IMR-90 (cell line): ENCODE measurements around the gene ALOXE3. TPM values are rescaled to one million over a fixed set of nuclear protein-coding genes. Genes with fewer than 3 reads are reported as not detected.

ENCODE experiments used
- ATAC-seq: fragments of 200-7000 bp; cut with Tn5 transposase; 2 replicates; pipeline ENCODE4 v1.9.1; 2020; ENCODE audit warnings: low read depth, mild to moderate bottlenecking, moderate library complexity
- BruUV-seq: library from RNA; stranded (reverse); fragments of 400-500 nt; replicated peaks from 2 replicates; lab custom pipeline; 2021; lab: Mats Ljungman, UMichigan
- CTCF ChIA-PET: fragments of 300-600 bp; formaldehyde crosslinking; extraction: SDS; loops from one replicate; lab custom pipeline; 2021; ENCODE audit warnings: antibody characterized with exemption; lab: Yijun Ruan, JAX
- POLR2A ChIA-PET: fragments of 300-600 bp; sonication (Branson Sonifier 250); formaldehyde crosslinking; loops from one replicate; lab custom pipeline; 2022; ENCODE audit warnings: antibody characterized with exemption; ENCODE audit not compliant: unreplicated experiment; lab: Charles Lee
- DNase-seq: peaks from one replicate; pipeline ENCODE4 v3.0.0; 2013
- H2AFZ ChIP-seq: replicated peaks from 2 replicates; pipeline ENCODE3; 2013; ENCODE audit warnings: low read length, mild to moderate bottlenecking; ENCODE audit not compliant: poor library complexity
- H2AK5ac ChIP-seq: 2 replicates; pipeline ENCODE4 v1.6.1; 2013; ENCODE audit warnings: low read depth, low read length, inconsistent platforms
- H2AK9ac ChIP-seq: replicated peaks from 2 replicates; pipeline ENCODE3; 2013; ENCODE audit warnings: mild to moderate bottlenecking, low read depth, low read length, moderate library complexity; ENCODE audit not compliant: poor library complexity
- H2BK120ac ChIP-seq: 2 replicates; pipeline ENCODE4 v1.6.1; 2013; ENCODE audit warnings: low read depth, low read length, inconsistent platforms
- H2BK15ac ChIP-seq: 3 replicates; pipeline ENCODE4 v1.6.1; 2013; ENCODE audit warnings: low read depth, low read length, inconsistent platforms
- H2BK20ac ChIP-seq: 2 replicates; pipeline ENCODE4 v1.6.1; 2013; ENCODE audit warnings: low read depth, mild to moderate bottlenecking, inconsistent platforms, low read length, moderate library complexity
- H2BK5ac ChIP-seq: 2 replicates; pipeline ENCODE4 v1.6.1; 2013; ENCODE audit warnings: mild to moderate bottlenecking, low read depth, low read length, inconsistent platforms; ENCODE audit not compliant: poor library complexity, severe bottlenecking
- H3K14ac ChIP-seq: replicated peaks from 2 replicates; pipeline ENCODE4 v1.6.1; 2013; ENCODE audit warnings: low read depth, low read length, inconsistent platforms
- H3K18ac ChIP-seq: 2 replicates; pipeline ENCODE4 v1.6.1; 2013; ENCODE audit warnings: low read depth, low read length, control low read depth
- H3K23ac ChIP-seq: 2 replicates; pipeline ENCODE4 v1.6.1; 2013; ENCODE audit warnings: low read depth, low read length, inconsistent platforms
- H3K27ac ChIP-seq: 2 replicates; pipeline ENCODE4 v1.5.1; 2013; ENCODE audit warnings: mild to moderate bottlenecking, control low read depth, low read length; ENCODE audit not compliant: insufficient read depth
- H3K27me3 ChIP-seq: 2 replicates; pipeline ENCODE4 v1.6.1; 2013; ENCODE audit warnings: low read length; ENCODE audit not compliant: control insufficient read depth, insufficient read depth
- H3K36me3 ChIP-seq: 2 replicates; pipeline ENCODE4 v1.6.1; 2013; ENCODE audit warnings: low read length, mixed read lengths; ENCODE audit not compliant: control insufficient read depth, insufficient read depth
- H3K4ac ChIP-seq: 2 replicates; pipeline ENCODE4 v1.6.1; 2013; ENCODE audit warnings: low read depth, low read length, inconsistent platforms
- H3K4me1 ChIP-seq: 2 replicates; pipeline ENCODE4 v1.6.1; 2013; ENCODE audit warnings: low read length, mixed read lengths; ENCODE audit not compliant: control insufficient read depth, insufficient read depth
- H3K4me2 ChIP-seq: 2 replicates; pipeline ENCODE4 v1.6.1; 2013; ENCODE audit warnings: low read depth, mild to moderate bottlenecking, control low read depth, low read length, moderate library complexity
- H3K4me3 ChIP-seq: 2 replicates; pipeline ENCODE4 v1.5.1; 2013; ENCODE audit warnings: low read depth, mild to moderate bottlenecking, control low read depth, low read length, moderate library complexity; ENCODE audit not compliant: insufficient read depth
- H3K56ac ChIP-seq: 2 replicates; pipeline ENCODE4 v1.6.1; 2013; ENCODE audit warnings: low read length, inconsistent platforms; ENCODE audit not compliant: insufficient read depth; ENCODE audit errors: extremely low read depth
- H3K79me1 ChIP-seq, 2 experiments: 2 replicates each; pipeline ENCODE4 v1.6.1; 2013; ENCODE audit warnings: low read length in 2 of 2, inconsistent platforms in 1 of 2, low read depth in 1 of 2
- H3K9ac ChIP-seq: 2 replicates; pipeline ENCODE4 v1.6.1; 2013; ENCODE audit warnings: low read depth, low read length, control low read depth
- H3K9me1 ChIP-seq: 2 replicates; pipeline ENCODE4 v1.6.1; 2013; ENCODE audit warnings: low read length, inconsistent platforms; ENCODE audit not compliant: insufficient read depth
- H3K9me3 ChIP-seq: 2 replicates; pipeline ENCODE4 v1.6.1; 2013; ENCODE audit warnings: low read length; ENCODE audit not compliant: control insufficient read depth, insufficient read depth
- H4K20me1 ChIP-seq: 2 replicates; pipeline ENCODE4 v1.6.1; 2013; ENCODE audit warnings: low read length, inconsistent platforms; ENCODE audit not compliant: insufficient read depth
- H4K5ac ChIP-seq: 2 replicates; pipeline ENCODE4 v1.6.1; 2013; ENCODE audit warnings: mild to moderate bottlenecking, low read depth, low read length, control low read depth
- H4K8ac ChIP-seq, 2 experiments: 2 replicates each; pipeline ENCODE4 v1.6.1; 2013; ENCODE audit warnings: low read depth in 2 of 2, low read length in 2 of 2, control low read depth in 1 of 2, inconsistent platforms in 1 of 2
- H4K91ac ChIP-seq: 2 replicates; pipeline ENCODE4 v1.6.1; 2013; ENCODE audit warnings: low read depth, low read length, inconsistent platforms; ENCODE audit not compliant: insufficient read depth
- BHLHE40 ChIP-seq: fragments of 150-350 bp; IDR thresholded peaks from 2 replicates; pipeline ENCODE4 v1.6.1; 2016; ENCODE audit warnings: mild to moderate bottlenecking, low read depth, low read length
- CEBPB ChIP-seq: IDR thresholded peaks from 2 replicates; pipeline ENCODE4 v1.6.1; 2012; ENCODE audit warnings: low read depth, low read length, improper control_type of control experiment
- CHD1 ChIP-seq: IDR thresholded peaks from 2 replicates; pipeline ENCODE4 v1.6.1; 2012; ENCODE audit warnings: low read depth, low read length, improper control_type of control experiment
- FOS ChIP-seq: fragments of 150-350 bp; IDR thresholded peaks from 2 replicates; pipeline ENCODE4 v1.6.1; 2016; ENCODE audit warnings: low read depth, low read length
- MAFK ChIP-seq: IDR thresholded peaks from 2 replicates; pipeline ENCODE4 v1.6.1; 2012; ENCODE audit warnings: low read depth, low read length, improper control_type of control experiment
- MAZ ChIP-seq: IDR thresholded peaks from 2 replicates; pipeline ENCODE4 v1.6.1; 2012; ENCODE audit warnings: low read depth, mild to moderate bottlenecking, low read length, improper control_type of control experiment, moderate library complexity, borderline replicate concordance
- MXI1 ChIP-seq: IDR thresholded peaks from 2 replicates; pipeline ENCODE4 v1.6.1; 2012; ENCODE audit warnings: low read depth, mild to moderate bottlenecking, low read length, moderate library complexity, borderline replicate concordance
- NFE2L2 ChIP-seq: fragments of 150-350 bp; IDR thresholded peaks from 2 replicates; pipeline ENCODE4 v1.6.1; 2016; ENCODE audit warnings: low read depth, mild to moderate bottlenecking, low read length
- POLR2A ChIP-seq: IDR thresholded peaks from 2 replicates; pipeline ENCODE4 v1.6.1; 2012; ENCODE audit warnings: mild to moderate bottlenecking, low read depth, low read length
- RAD21 ChIP-seq: IDR thresholded peaks from 2 replicates; pipeline ENCODE4 v1.6.1; 2012; ENCODE audit warnings: low read length, improper control_type of control experiment
- RCOR1 ChIP-seq: IDR thresholded peaks from 2 replicates; pipeline ENCODE4 v1.6.1; 2012; ENCODE audit warnings: mild to moderate bottlenecking, low read length, improper control_type of control experiment; ENCODE audit not compliant: insufficient replicate concordance
- RFX5 ChIP-seq: IDR thresholded peaks from 2 replicates; pipeline ENCODE4 v1.8.0; 2012; ENCODE audit warnings: low read depth, mild to moderate bottlenecking, low read length, moderate library complexity
- SMC3 ChIP-seq: fragments of 150-350 bp; IDR thresholded peaks from 2 replicates; pipeline ENCODE4 v1.6.1; 2016; ENCODE audit warnings: low read depth, mild to moderate bottlenecking, antibody characterized with exemption, low read length, moderate library complexity
- WGBS, 2 experiments: methylation state at CpG; one replicate each; pipeline versions ENCODE4 v1.1.5 to v1.1.7; 2013; ENCODE audit warnings: missing lambda C conversion rate in 2 of 2; ENCODE audit not compliant: insufficient read length in 1 of 2; ENCODE audit errors: extremely low coverage in 2 of 2; 5-methylcytosine and 5-hydroxymethylcytosine counted together
- dilution Hi-C: fragments of 300-500 bp; cut with HindIII; formaldehyde crosslinking; loops from one replicate; pipeline ENCODE4 v1.14.3; 2018; ENCODE audit warnings: low sequenced_read_pairs; ENCODE audit not compliant: unreplicated experiment
- in situ Hi-C: fragments of 300-500 bp; cut with MboI; formaldehyde crosslinking; loops from 3 replicates; pipeline ENCODE4 v1.14.3; 2019; ENCODE audit warnings: low sequenced_read_pairs, inconsistent platforms, mixed read lengths
- intact Hi-C: fragments of 100-400 bp; cut with micrococcal nuclease; formaldehyde crosslinking; loops from 2 replicates; pipeline ENCODE4 v1.10.0; 2022
- polyA plus RNA-seq, 3 experiments: library from polyadenylated mRNA; depleted of rRNA; stranded (reverse); fragments of >200 nt; gene quantifications; 2 replicates each; pipeline ENCODE4 v1.2.3, GENCODE V29; 2012; ENCODE audit warnings: low replicate concordance in 1 of 3
- total RNA-seq: library from RNA; depleted of rRNA; stranded (reverse); fragments of >200 nt; gene quantifications from 2 replicates; pipeline ENCODE4 v1.2.3, GENCODE V29; 2012
- TF ChIP-seq, protein P1 (sequence below): fragments of 150-350 bp; IDR thresholded peaks from 2 replicates; pipeline ENCODE4 v1.6.1; 2017; ENCODE audit warnings: mild to moderate bottlenecking, antibody characterized with exemption, low read length, low read depth
- TF ChIP-seq, protein P2 (sequence below): conservative IDR thresholded peaks from 2 replicates; pipeline ENCODE4 v1.5.1; 2012; ENCODE audit warnings: mild to moderate bottlenecking, low read depth, low read length, improper control_type of control experiment
- TF ChIP-seq, protein P3 (sequence below): fragments of 150-350 bp; IDR thresholded peaks from 2 replicates; pipeline ENCODE4 v1.6.1; 2016; ENCODE audit warnings: low read depth, mild to moderate bottlenecking, low read length, moderate library complexity, borderline replicate concordance

Gene ALOXE3
- total and polyA plus RNA-seq, 2 of the 4 experiments (the other 2 are of a cell fraction) = under 0.01 to 0.26 TPM

DNA sequence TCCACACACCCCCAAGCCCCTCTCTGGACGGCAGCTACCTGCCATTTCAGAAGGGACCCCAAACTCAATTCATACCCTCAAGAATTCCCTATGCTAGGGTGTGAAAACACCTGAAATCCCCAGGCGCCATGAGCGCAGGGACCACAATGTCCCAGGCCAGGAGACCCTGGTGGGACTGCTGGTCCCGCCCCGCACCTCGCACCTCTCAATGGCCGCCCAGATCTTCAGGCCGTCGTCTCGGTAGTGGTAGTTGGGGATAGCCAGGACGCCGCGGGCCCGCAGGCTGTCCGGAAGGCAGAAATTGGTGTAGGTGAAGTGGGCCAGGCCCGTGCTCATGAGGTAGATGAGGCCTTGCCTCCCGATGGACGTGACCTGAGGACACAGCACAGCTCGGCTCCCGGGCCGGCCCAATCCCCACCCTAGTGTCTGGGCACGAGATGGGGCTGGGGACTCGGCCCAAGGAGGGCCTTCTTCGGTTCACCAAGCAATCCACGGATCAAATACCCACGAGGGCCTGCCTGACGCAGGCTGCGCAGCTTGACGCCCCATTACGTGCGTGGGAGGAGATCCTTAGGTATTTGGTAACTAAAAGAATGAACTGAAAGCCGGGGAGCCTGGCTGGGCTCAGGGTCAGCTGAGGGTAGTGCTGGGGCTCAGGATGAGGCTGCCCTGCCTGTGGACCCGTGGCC is 9.2 kb downstream of the ALOXE3 start:
- dilution Hi-C loops = loop anchor here (25.0 kb wide), 1 partner anchor 128 kb away; the partner anchor contains the start of genes CTC1 and PFAS
- BruUV-seq = no TSS peak
- peaks cover 64% of the 10 kb centered on the region for H3K27me3 ChIP-seq

More for the DNA sequence above, 9.2 kb downstream of the ALOXE3 start:
- no peaks in the 10 kb centered on the region for H3K79me1 ChIP-seq
- no peak overlapping the region for H2BK15ac ChIP-seq
- H3K9me1 ChIP-seq = no peaks in the 10 kb centered on the region
- H2BK120ac ChIP-seq = no peak overlapping the region
- no peak overlapping the region for H2AK5ac ChIP-seq
- peaks cover 2% of the 10 kb centered on the region; the same call in 1 of the 2 replicates for H3K4me1 ChIP-seq
- WGBS, 2 experiments = 75% methylated on average over 12 of the region's 33 CpGs; no CpG with 5 or more reads in 1 of the 2 experiments
- H2AK9ac ChIP-seq = no peak overlapping the region
- in situ Hi-C loops (no loop called here), intact Hi-C loops (no loop called here)
- H4K91ac ChIP-seq = no peak overlapping the region
- no peak overlapping the region for H3K4ac ChIP-seq
- POLR2A ChIA-PET = no interaction called here
- H4K5ac ChIP-seq = no peak overlapping the region
- peak overlapping the region; percentile 51 for H2AFZ ChIP-seq
- H3K27ac ChIP-seq = no peak overlapping the region
- CTCF ChIA-PET = no interaction called here
- H3K4me2 ChIP-seq = no peak overlapping the region
- H3K4me3 ChIP-seq = no peak overlapping the region
- no peaks in the 10 kb centered on the region for H4K20me1 ChIP-seq
- TF ChIP-seq RAD21 (no peak), NFE2L2 (no peak), RFX5 (no peak), MAZ (no peak), MXI1 (no peak), BHLHE40 (no peak), POLR2A (no peak), MAFK (no peak), FOS (no peak), RCOR1 (no peak), CEBPB (no peak), CHD1 (no peak), SMC3 (no peak)
- TF ChIP-seq, protein P1, sequence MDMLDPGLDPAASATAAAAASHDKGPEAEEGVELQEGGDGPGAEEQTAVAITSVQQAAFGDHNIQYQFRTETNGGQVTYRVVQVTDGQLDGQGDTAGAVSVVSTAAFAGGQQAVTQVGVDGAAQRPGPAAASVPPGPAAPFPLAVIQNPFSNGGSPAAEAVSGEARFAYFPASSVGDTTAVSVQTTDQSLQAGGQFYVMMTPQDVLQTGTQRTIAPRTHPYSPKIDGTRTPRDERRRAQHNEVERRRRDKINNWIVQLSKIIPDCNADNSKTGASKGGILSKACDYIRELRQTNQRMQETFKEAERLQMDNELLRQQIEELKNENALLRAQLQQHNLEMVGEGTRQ = no peak
- TF ChIP-seq, protein P2, sequence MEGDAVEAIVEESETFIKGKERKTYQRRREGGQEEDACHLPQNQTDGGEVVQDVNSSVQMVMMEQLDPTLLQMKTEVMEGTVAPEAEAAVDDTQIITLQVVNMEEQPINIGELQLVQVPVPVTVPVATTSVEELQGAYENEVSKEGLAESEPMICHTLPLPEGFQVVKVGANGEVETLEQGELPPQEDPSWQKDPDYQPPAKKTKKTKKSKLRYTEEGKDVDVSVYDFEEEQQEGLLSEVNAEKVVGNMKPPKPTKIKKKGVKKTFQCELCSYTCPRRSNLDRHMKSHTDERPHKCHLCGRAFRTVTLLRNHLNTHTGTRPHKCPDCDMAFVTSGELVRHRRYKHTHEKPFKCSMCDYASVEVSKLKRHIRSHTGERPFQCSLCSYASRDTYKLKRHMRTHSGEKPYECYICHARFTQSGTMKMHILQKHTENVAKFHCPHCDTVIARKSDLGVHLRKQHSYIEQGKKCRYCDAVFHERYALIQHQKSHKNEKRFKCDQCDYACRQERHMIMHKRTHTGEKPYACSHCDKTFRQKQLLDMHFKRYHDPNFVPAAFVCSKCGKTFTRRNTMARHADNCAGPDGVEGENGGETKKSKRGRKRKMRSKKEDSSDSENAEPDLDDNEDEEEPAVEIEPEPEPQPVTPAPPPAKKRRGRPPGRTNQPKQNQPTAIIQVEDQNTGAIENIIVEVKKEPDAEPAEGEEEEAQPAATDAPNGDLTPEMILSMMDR = no peak
- TF ChIP-seq, protein P3, sequence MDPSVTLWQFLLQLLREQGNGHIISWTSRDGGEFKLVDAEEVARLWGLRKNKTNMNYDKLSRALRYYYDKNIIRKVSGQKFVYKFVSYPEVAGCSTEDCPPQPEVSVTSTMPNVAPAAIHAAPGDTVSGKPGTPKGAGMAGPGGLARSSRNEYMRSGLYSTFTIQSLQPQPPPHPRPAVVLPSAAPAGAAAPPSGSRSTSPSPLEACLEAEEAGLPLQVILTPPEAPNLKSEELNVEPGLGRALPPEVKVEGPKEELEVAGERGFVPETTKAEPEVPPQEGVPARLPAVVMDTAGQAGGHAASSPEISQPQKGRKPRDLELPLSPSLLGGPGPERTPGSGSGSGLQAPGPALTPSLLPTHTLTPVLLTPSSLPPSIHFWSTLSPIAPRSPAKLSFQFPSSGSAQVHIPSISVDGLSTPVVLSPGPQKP = no peak
- H4K8ac ChIP-seq = no peak overlapping the region
- no peak overlapping the region for H2BK5ac ChIP-seq
- no peak overlapping the region for H2BK20ac ChIP-seq
- ATAC-seq = no peak
- DNase-seq = no peak
- H3K18ac ChIP-seq = no peak overlapping the region
- H3K56ac ChIP-seq = no peak overlapping the region
- H3K14ac ChIP-seq = no peak overlapping the region
- H3K23ac ChIP-seq = no peak overlapping the region
- H3K9me3 ChIP-seq = no peaks in the 10 kb centered on the region
- no peak overlapping the region for H3K9ac ChIP-seq
- H3K36me3 ChIP-seq = no peaks in the 10 kb centered on the region
